Upper lobe of left lung (tissue), 6 donors: ENCODE results near the gene MVB12B. TPM values are rescaled to one million over a fixed set of nuclear protein-coding genes. Genes with fewer than 3 reads are reported as not detected.

Experiments used
- ATAC-seq, 2 donors: fragments of 200-7000 bp; cut with Tn5 transposase; one replicate each; pipeline ENCODE4 v1.9.1; 2022; ENCODE audit warnings: mild to moderate bottlenecking in 2 of 2, moderate library complexity in 2 of 2; ENCODE audit not compliant: low FRiP score in 2 of 2
- DNase-seq, 2 donors: peaks; one replicate each; pipeline ENCODE4 v3.0.0-alpha.2; 2019 to 2020
- H3K27ac ChIP-seq, 4 donors: fragments of 200-600 bp; sonication (generic); one replicate each; pipeline ENCODE4 v1.5.1; 2016 to 2019
- H3K27me3 ChIP-seq, 4 donors: fragments of 200-600 bp; sonication (generic); one replicate each; pipeline ENCODE4 v1.5.1; 2017 to 2019
- H3K36me3 ChIP-seq, 4 donors: fragments of 200-600 bp; sonication (generic); one replicate each; pipeline ENCODE4 v1.5.1; 2016 to 2019
- H3K4me1 ChIP-seq, 4 donors: fragments of 200-600 bp; sonication (generic); one replicate each; pipeline ENCODE4 v1.5.1; 2018 to 2019
- H3K4me3 ChIP-seq, 4 donors: fragments of 200-600 bp; sonication (generic); one replicate each; pipeline ENCODE4 v1.5.1; 2017 to 2019; ENCODE audit warnings: mild to moderate bottlenecking in 2 of 4, moderate library complexity in 1 of 4
- H3K9me3 ChIP-seq, 4 donors: fragments of 200-600 bp; sonication (generic); one replicate each; pipeline ENCODE4 v1.5.1; 2018 to 2019
- CTCF ChIP-seq, 6 experiments: fragments of 450-650 bp in 4 of 6; fragments of 200-600 bp in 2 of 6; sonication (generic) in 2 of 6; IDR thresholded peaks; one replicate each; pipeline ENCODE4 v1.5.1; 2016 to 2019; ENCODE audit warnings: antibody characterized with exemption in 6 of 6
- EP300 ChIP-seq, 4 donors: sonication (generic); formaldehyde crosslinking; IDR thresholded peaks; one replicate each; pipeline ENCODE4 v1.5.1; 2017; ENCODE audit warnings: antibody characterized with exemption in 4 of 4, control low read depth in 2 of 4
- POLR2A ChIP-seq, 4 donors: fragments of 450-650 bp; IDR thresholded peaks; one replicate each; pipeline ENCODE4 v1.5.1; 2016 to 2017; ENCODE audit warnings: antibody characterized with exemption in 4 of 4, mild to moderate bottlenecking in 2 of 4
- POLR2AphosphoS5 ChIP-seq, 2 donors: sonication (generic); formaldehyde crosslinking; IDR thresholded peaks; one replicate each; pipeline ENCODE4 v1.5.1; 2017; ENCODE audit warnings: antibody characterized with exemption in 2 of 2
- WGBS, 2 donors: methylation state at CpG; one replicate each; pipeline ENCODE4 v1.1.5; 2017 to 2018; 5-methylcytosine and 5-hydroxymethylcytosine counted together
- total RNA-seq, 6 donors: library from RNA; depleted of rRNA in 4 of 6; stranded (reverse); fragments of >200 nt in 4 of 6; gene quantifications; one replicate each; pipeline versions ENCODE4 v1.1.0 to v1.2.1, GENCODE V29; 2016 to 2021
- donor health status: DM: no; HTN: no; CAD: no; lungs with moderate emphysema.
- donor health status: DM: no; HTN: yes; CAD: no; lungs with severe emphysema.

MVB12B gene
- total RNA-seq, 6 donors from 2014 or later: 36.7 to 60.7 (median 41.0) TPM

GRCh38 chr9:126321742-126322141 is 4.9 kb upstream of the MVB12B start:
- Histone ChIP-seq H3K4me1 (peaks cover 3 to 9% (median 6%) of the 10 kb centered on the region in 4 donors), H3K36me3 (no peaks in the 10 kb centered on the region), H3K27me3 (no peaks in the 10 kb centered on the region), H3K4me3 (no peak overlapping the region), H3K9me3 (peaks cover 0 to 9% (median 6%) of the 10 kb centered on the region in 4 donors), H3K27ac (no peak overlapping the region)
- TF ChIP-seq CTCF (IDR thresholded peaks at IDR 0.05): no peak
- no peak for TF ChIP-seq POLR2A (IDR thresholded peaks at IDR 0.05)
- TF ChIP-seq EP300 (IDR thresholded peaks at IDR 0.05): no peak
- no peak for TF ChIP-seq POLR2AphosphoS5 (IDR thresholded peaks at IDR 0.05)
- DNase-seq: no peak
- ATAC-seq: no peak
- WGBS, 2 donors: 89 to 96% methylated on average over 1 of the region's 1 CpG

GRCh38 chr9:126325821-126326220 is 808 bp upstream of the MVB12B start:
- ATAC-seq (no peak), DNase-seq (no peak)
- H3K9me3 ChIP-seq: peaks cover 0 to 9% (median 6%) of the 10 kb centered on the region in 4 donors
- peak overlapping the region in 3 of 4 donors; percentile 54 to 81 (median 67) for H3K4me3 ChIP-seq
- H3K27me3 ChIP-seq: no peaks in the 10 kb centered on the region
- peaks cover 19 to 46% (median 29%) of the 10 kb centered on the region in 4 donors for H3K4me1 ChIP-seq
- peak overlapping the region; percentile 77 to 94 (median 88) for H3K27ac ChIP-seq
- WGBS, 2 donors: 75 to 87% methylated on average over 6 of the region's 6 CpGs
- H3K36me3 ChIP-seq: no peaks in the 10 kb centered on the region
- no peak for TF ChIP-seq CTCF (IDR thresholded peaks at IDR 0.05)
- no peak for TF ChIP-seq EP300 (IDR thresholded peaks at IDR 0.05)
- no peak for TF ChIP-seq POLR2AphosphoS5 (IDR thresholded peaks at IDR 0.05)
- no peak for TF ChIP-seq POLR2A (IDR thresholded peaks at IDR 0.05)

GRCh38 chr9:126327006-126327713 is 531 bp downstream of the MVB12B start:
- peak overlapping the region; percentile 54 to 81 (median 67) for H3K4me3 ChIP-seq
- TF ChIP-seq POLR2AphosphoS5 (IDR thresholded peaks at IDR 0.05) (no peak), CTCF (IDR thresholded peaks at IDR 0.05) (peak in 2 of 6 experiments; percentile 17 to 18), EP300 (IDR thresholded peaks at IDR 0.05) (no peak), POLR2A (IDR thresholded peaks at IDR 0.05) (peak in 1 of 4 donors; percentile 20)
- H3K4me1 ChIP-seq: peaks cover 19 to 54% (median 32%) of the 10 kb centered on the region in 4 donors
- H3K27me3 ChIP-seq: no peaks in the 10 kb centered on the region
- 11 to 28% methylated on average over 4 to 6 of the region's 59 CpGs for WGBS, 2 donors
- ATAC-seq (peak in 1 of 2 donors; percentile 76), DNase-seq (peak in 1 of 2 donors; percentile 36)
- peak overlapping the region; percentile 77 to 94 (median 82) for H3K27ac ChIP-seq
- H3K9me3 ChIP-seq: peaks cover 0 to 9% (median 6%) of the 10 kb centered on the region in 4 donors
- H3K36me3 ChIP-seq: no peaks in the 10 kb centered on the region

- Histone ChIP-seq H3K27me3 (no peaks in the 10 kb centered on the region), H3K27ac (peak overlapping the region; percentile 77 to 94 (median 82)), H3K9me3 (peaks cover 0 to 9% (median 6%) of the 10 kb centered on the region in 4 donors), H3K4me1 (peaks cover 19 to 60% (median 36%) of the 10 kb centered on the region in 4 donors), H3K36me3 (no peaks in the 10 kb centered on the region), H3K4me3 (peak overlapping the region in 3 of 4 donors; percentile 54 to 81 (median 67))
- no peak for TF ChIP-seq POLR2A (IDR thresholded peaks at IDR 0.05)
- TF ChIP-seq CTCF (IDR thresholded peaks at IDR 0.05): no peak
- no peak for TF ChIP-seq EP300 (IDR thresholded peaks at IDR 0.05)
- TF ChIP-seq POLR2AphosphoS5 (IDR thresholded peaks at IDR 0.05): no peak
- ATAC-seq: no peak
- WGBS, 2 donors: 32 to 43% methylated on average over 5 of the region's 5 CpGs
- DNase-seq: no peak
These were observed 1.1 kb downstream of the MVB12B start for GRCh38 chr9:126327714-126328185.
